ENCODE results near the gene CD7.
"Not testable (repeated sequence)": the region's sequence is repeated elsewhere in the genome, so short reads cannot be mapped to it uniquely, and the experiment has no call there.

Gene CD7

DNA sequence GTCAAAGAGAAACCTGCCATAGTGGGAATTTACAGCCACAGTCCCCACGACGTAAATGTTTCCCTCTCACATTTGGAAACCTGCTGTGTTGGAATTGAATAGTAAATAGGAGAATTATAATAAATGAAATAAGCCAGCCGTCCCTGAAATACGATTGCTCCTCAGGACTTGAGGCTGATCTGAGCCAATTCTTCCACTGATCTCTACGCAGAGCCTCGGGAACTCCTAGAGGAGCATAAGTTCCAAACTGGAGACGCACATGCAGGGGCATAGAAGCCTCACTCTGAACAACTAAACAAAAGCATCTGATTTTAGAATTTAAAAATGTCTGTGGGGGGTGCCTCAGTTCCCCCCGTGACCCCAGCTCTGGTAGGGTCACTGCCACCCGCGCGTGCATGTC is 31.5 kb upstream of the CD7 start:
- H3K27me3 ChIP-seq (replicated peaks) = no peaks in the 10 kb centered on the region
- TF ChIP-seq, protein P1, sequence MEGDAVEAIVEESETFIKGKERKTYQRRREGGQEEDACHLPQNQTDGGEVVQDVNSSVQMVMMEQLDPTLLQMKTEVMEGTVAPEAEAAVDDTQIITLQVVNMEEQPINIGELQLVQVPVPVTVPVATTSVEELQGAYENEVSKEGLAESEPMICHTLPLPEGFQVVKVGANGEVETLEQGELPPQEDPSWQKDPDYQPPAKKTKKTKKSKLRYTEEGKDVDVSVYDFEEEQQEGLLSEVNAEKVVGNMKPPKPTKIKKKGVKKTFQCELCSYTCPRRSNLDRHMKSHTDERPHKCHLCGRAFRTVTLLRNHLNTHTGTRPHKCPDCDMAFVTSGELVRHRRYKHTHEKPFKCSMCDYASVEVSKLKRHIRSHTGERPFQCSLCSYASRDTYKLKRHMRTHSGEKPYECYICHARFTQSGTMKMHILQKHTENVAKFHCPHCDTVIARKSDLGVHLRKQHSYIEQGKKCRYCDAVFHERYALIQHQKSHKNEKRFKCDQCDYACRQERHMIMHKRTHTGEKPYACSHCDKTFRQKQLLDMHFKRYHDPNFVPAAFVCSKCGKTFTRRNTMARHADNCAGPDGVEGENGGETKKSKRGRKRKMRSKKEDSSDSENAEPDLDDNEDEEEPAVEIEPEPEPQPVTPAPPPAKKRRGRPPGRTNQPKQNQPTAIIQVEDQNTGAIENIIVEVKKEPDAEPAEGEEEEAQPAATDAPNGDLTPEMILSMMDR (IDR thresholded peaks at IDR 0.05; ENCODE audit: low read depth, low read length, missing control alignments) = no peak
- H3K4me3 ChIP-seq (ENCODE audit: low read depth, low read length) = no peak overlapping the region
- no peak overlapping the region for H3K27ac ChIP-seq
- no peaks in the 10 kb centered on the region for H3K36me3 ChIP-seq (replicated peaks)
- in situ Hi-C loops (cut with HindIII; ENCODE audit: low pct_ligation_motif_present, low sequenced_read_pairs) = loop anchor here (10.0 kb wide), 1 partner anchor 66 kb away; the partner anchor contains the start of genes HEXD and OGFOD3
- DNase-seq = no peak

DNA sequence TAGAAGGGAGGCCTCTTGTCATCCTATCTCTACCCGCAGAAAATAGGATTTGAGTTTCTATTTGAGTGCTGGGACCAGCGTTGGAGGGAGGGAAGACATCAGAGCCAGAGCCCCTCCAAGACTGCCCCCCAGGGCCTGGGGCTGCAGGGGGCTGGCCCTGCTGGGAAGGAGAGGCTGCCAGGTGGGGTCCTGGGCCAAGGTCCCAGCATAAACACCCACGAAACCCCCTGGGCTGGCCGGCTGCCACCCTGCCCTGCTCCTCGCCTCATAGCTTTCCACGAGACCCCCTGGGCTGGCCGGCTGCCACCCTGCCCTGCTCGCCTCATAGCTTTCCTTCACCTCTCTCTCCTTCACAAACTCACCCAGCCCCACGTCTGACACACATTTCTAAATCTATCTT is 31.0 kb upstream of the CD7 start:
- in situ Hi-C loops (cut with HindIII; ENCODE audit: low pct_ligation_motif_present, low sequenced_read_pairs) = loop anchor here (10.0 kb wide), 1 partner anchor 66 kb away; the partner anchor contains the start of genes HEXD and OGFOD3
- no peak overlapping the region for H3K27ac ChIP-seq

DNA sequence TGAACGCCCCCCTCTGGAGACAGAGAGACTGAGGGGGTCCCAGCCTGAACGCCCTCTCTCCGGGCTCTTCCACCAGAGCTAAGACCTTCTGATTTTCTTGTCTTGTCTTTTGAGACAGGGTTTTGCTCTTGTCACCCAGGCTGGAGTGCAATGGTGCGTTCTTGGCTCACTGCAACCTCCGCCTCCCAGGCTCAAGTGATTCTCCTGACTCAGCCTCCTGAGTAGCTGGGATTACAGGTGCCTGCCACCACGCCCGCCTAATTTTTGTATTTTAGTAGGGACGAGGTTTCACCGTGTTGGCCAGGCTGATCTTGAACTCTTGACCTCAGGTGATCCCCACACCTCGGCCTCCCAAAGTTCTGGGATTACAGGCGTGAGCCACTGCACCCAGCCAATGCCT is 30.6 kb upstream of the CD7 start:
- not testable (repeated sequence) for H3K4me3 ChIP-seq (ENCODE audit: low read depth, low read length); H3K27me3 ChIP-seq (replicated peaks); DNase-seq; H3K27ac ChIP-seq; H3K36me3 ChIP-seq (replicated peaks)
- in situ Hi-C loops (cut with HindIII; ENCODE audit: low pct_ligation_motif_present, low sequenced_read_pairs) = loop anchor here (10.0 kb wide), 1 partner anchor 67 kb away; the partner anchor contains the start of genes HEXD and OGFOD3

More for the DNA sequence above, 31.0 kb upstream of the CD7 start:
- TF ChIP-seq, protein P1 (IDR thresholded peaks at IDR 0.05; ENCODE audit: low read depth, low read length, missing control alignments) = no peak
- Histone ChIP-seq H3K27me3 (replicated peaks) (no peaks in the 10 kb centered on the region), H3K36me3 (replicated peaks) (no peaks in the 10 kb centered on the region), H3K4me3 (ENCODE audit: low read depth, low read length) (no peak overlapping the region)
- DNase-seq = no peak

DNA sequence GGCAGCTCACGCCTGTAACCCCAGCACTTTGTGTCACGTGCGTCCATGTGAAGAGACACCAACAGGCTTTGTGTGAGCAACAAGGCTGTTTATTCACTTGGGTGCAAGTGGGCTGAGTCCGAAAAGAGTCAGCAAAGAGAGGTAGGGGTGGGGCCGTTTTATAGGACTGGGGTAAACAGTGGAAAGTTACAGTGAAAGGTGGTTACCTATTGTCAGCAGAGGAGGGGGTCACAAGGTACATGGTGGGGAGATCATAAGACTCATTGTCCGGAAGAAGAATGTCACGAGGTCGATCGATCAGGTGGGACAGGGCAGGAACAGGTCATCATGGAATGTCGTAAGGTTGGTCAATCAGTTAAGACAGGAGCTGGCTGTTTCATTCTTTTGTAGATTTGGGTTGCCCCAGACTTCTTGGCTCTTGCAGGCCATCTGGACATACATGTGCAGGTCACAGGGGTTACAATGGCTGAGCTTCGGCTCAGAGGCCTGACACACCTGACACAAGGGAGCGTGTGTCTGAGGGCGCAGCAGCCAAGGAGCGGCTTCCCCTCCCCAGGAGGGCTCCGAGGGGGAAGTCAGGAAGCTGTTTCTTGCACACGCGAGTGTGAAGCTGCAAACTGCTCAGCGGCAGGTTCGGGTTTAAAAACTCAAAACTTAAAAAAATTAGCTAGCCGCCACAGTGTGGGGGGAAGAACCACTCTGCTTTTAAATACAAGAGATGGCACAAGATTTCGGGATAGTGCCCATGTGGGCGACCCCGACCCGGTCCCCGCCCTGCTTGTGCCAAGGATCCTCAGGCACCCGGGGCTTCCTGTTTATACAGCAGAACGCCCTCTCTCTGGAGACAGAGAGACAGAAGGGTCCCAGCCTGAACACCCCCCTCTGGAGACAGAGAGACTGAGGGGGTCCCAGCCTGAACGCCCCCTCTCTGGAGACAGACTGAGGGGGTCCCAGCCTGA is 29.2 kb upstream of the CD7 start:
- Histone ChIP-seq H3K27ac (no peak overlapping the region), H3K36me3 (replicated peaks) (no peaks in the 10 kb centered on the region), H3K27me3 (replicated peaks) (no peaks in the 10 kb centered on the region), H3K4me3 (ENCODE audit: low read depth, low read length) (no peak overlapping the region)
- TF ChIP-seq, protein P1 (IDR thresholded peaks at IDR 0.05; ENCODE audit: low read depth, low read length, missing control alignments) = no peak
- in situ Hi-C loops (cut with HindIII; ENCODE audit: low pct_ligation_motif_present, low sequenced_read_pairs) = loop anchor here (10.0 kb wide), 1 partner anchor 68 kb away; the partner anchor contains the start of genes HEXD and OGFOD3
- DNase-seq = no peak

DNA sequence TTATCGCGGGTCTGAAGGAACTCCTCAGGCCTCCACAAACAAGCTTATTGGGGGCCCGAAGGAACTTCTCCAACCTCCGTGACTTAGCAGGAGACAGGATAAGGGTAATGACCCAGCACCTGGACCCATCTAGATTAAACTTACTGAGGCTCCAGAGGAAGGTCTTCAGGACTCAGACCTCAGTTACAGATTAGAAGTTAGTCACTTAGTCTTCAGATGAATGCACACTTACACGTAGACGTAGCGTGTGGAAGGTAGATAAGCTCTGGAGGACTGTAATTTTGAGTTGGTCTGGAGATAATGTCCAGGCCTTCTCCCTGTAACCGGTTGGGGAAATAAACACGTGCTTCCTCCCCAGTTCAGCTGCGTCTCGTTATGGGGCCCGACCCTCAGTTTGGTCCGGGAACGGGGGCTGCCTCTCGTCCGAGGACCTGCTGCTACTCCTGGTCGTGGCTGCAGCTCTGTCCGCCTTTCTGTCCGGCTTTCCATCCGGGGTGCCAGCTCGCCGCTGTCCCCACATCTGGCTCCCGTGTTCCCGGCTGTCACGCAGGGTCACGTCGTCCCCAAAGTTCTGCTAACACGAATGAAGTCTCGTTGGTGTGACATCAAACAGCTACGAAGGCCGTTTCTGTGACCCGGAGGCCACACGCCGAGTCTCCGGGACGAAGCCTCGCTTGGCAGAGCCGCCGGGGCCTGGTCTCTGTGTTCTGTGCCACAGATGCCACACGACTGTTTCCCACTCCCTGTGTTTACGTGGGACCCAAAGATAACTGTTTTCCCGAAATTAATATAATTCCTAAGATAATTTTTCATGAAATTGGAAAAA is 28.0 kb upstream of the CD7 start:
- Histone ChIP-seq H3K4me3 (ENCODE audit: low read depth, low read length) (no peak overlapping the region), H3K36me3 (replicated peaks) (no peaks in the 10 kb centered on the region), H3K27ac (no peak overlapping the region), H3K27me3 (replicated peaks) (no peaks in the 10 kb centered on the region)
- no peak for DNase-seq
- TF ChIP-seq, protein P1 (IDR thresholded peaks at IDR 0.05; ENCODE audit: low read depth, low read length, missing control alignments) = no peak
- in situ Hi-C loops (cut with HindIII; ENCODE audit: low pct_ligation_motif_present, low sequenced_read_pairs) = loop anchor here (10.0 kb wide), 1 partner anchor 69 kb away; the partner anchor contains the start of genes HEXD and OGFOD3
